Measurements from ENCODE around the gene MACROD1. TPM values are rescaled to one million over a fixed set of nuclear protein-coding genes. Genes with fewer than 3 reads are reported as not detected.

MACROD1 gene
- total and polyA plus RNA-seq, 10 of the 15 experiments (the other 5 are each of a cell fraction or from before 2014, with no cell fraction given) = 1.2 to 22.7 (median 11.3) TPM; not detected in 1

- TF ChIP-seq E4F1 (IDR thresholded peaks at IDR 0.05; ENCODE audit: borderline replicate concordance, partially characterized antibody) (no peak), FOXM1 (IDR thresholded peaks at IDR 0.05; ENCODE audit: low read depth, low read length) (no peak)
Observed at GRCh38 chr11:64052938-64053622, 112.8 kb downstream of the MACROD1 start (continued).

GRCh38 chr11:64052436-64052835 is 113.5 kb downstream of the MACROD1 start:
- intact Hi-C loops (cut with micrococcal nuclease; ENCODE audit: unreplicated experiment) = no loop called here
- SMC1A ChIA-PET (ENCODE audit: uncharacterized antibody, unreplicated experiment) = no interaction called here
- Histone ChIP-seq H2AFZ (ENCODE audit: control insufficient read depth, low read depth, low read length) (no peak overlapping the region), H4K20me1 (ENCODE audit: control insufficient read depth, insufficient read depth) (no peaks in the 10 kb centered on the region), H3K36me3 (ENCODE audit: control insufficient read depth in 2 of 2, insufficient read depth in 2 of 2, low read length in 1 of 2) (no peaks in the 10 kb centered on the region), H3K9ac (ENCODE audit: control insufficient read depth, insufficient read depth, low read length) (no peak overlapping the region), H3K4me3 (no peak overlapping the region), H3K27me3 (replicated peaks in 1 of 2; ENCODE audit: control insufficient read depth in 2 of 2, insufficient read depth in 2 of 2, low read length in 1 of 2) (no peaks in the 10 kb centered on the region), H3K4me1 (ENCODE audit: control insufficient read depth, insufficient read depth, low read length) (no peaks in the 10 kb centered on the region), H3K9me3 (replicated peaks; ENCODE audit: control insufficient read depth, insufficient read depth, low read length) (no peaks in the 10 kb centered on the region), H3K79me2 (ENCODE audit: control insufficient read depth, insufficient read depth, low read length) (no peaks in the 10 kb centered on the region), H3K4me2 (ENCODE audit: control insufficient read depth, insufficient read depth) (no peak overlapping the region), H3K27ac (ENCODE audit: control insufficient read depth, insufficient read depth) (no peak overlapping the region)
- FAIRE-seq = no peak
- POLR2A ChIA-PET = no interaction called here
- no TSS peak for BruUV-seq (replicated peaks)
- 23% methylated on average over 2 of the region's 2 CpGs for WGBS (ENCODE audit: insufficient coverage, insufficient replicate concordance, low lambda C conversion rate, missing lambda C conversion rate)
- no peak for DNase-seq (ENCODE audit: low read depth, low spot score)
- in situ Hi-C loops (cut with MboI) = no loop called here
- CTCF ChIA-PET = no interaction called here
- ATAC-seq = no peak
- TF ChIP-seq SREBF1 (IDR thresholded peaks at IDR 0.05; ENCODE audit: low read length) (no peak), MTA3 (IDR thresholded peaks at IDR 0.05; ENCODE audit: borderline replicate concordance, low read length) (no peak), SREBF2 (IDR thresholded peaks at IDR 0.05; ENCODE audit: low read length) (no peak), EZH2 (IDR thresholded peaks at IDR 0.05; ENCODE audit: borderline replicate concordance, control insufficient read depth, low read depth, low read length) (no peak), FOS (IDR thresholded peaks at IDR 0.05; ENCODE audit: borderline replicate concordance, extremely low read depth, insufficient read length) (no peak), JUND (IDR thresholded peaks at IDR 0.05; ENCODE audit: low read depth, low read length) (no peak), RUNX3 (IDR thresholded peaks at IDR 0.05; ENCODE audit: low read length) (no peak), MYC (IDR thresholded peaks at IDR 0.05; ENCODE audit: insufficient read depth, insufficient read length, insufficient replicate concordance, low read length, severe bottlenecking) (no peak), HCFC1 (IDR thresholded peaks at IDR 0.05; ENCODE audit: low read length) (no peak), DPF2 (IDR thresholded peaks at IDR 0.05) (no peak), CHD1 (IDR thresholded peaks at IDR 0.05; ENCODE audit: low read depth, low read length) (no peak), NFIC (IDR thresholded peaks at IDR 0.05; ENCODE audit: low read depth, low read length) (no peak), ETV6 (conservative IDR thresholded peaks at IDR 0.05 in 1 of 2, IDR thresholded peaks at IDR 0.05 in 1 of 2; ENCODE audit: borderline replicate concordance in 1 of 2, low read depth in 1 of 2) (no peak), MEF2B (IDR thresholded peaks at IDR 0.05; ENCODE audit: partially characterized antibody, poor library complexity, severe bottlenecking) (no peak), NRF1 (conservative IDR thresholded peaks at IDR 0.05; ENCODE audit: low read depth, low read length) (no peak), SMAD1 (IDR thresholded peaks at IDR 0.05; ENCODE audit: low read depth, partially characterized antibody) (no peak)
- RAD21 ChIA-PET (ENCODE audit: unreplicated experiment) = no interaction called here

Measured in GM12878 (cell line).